Nephron progenitor cell (in vitro differentiated cells): ENCODE data around the gene DUSP16.

Experiments used
- DNase-seq: peaks from one replicate; pipeline ENCODE4 v3.0.0; 2021
- H3K27ac Mint-ChIP-seq: 2 replicates; pipeline ENCODE4 v1.8.0; 2021; ENCODE audit warnings: mild to moderate bottlenecking, moderate library complexity, mixed read lengths
- H3K27me3 Mint-ChIP-seq: 2 replicates; pipeline ENCODE4 v1.8.0; 2021; ENCODE audit warnings: mild to moderate bottlenecking, low read depth, mixed read lengths; ENCODE audit not compliant: poor library complexity
- H3K36me3 Mint-ChIP-seq: 2 replicates; pipeline ENCODE4 v1.8.0; 2021; ENCODE audit warnings: low read depth, mixed read lengths
- H3K4me1 Mint-ChIP-seq: 2 replicates; pipeline ENCODE4 v1.8.0; 2021; ENCODE audit warnings: mixed read lengths
- H3K4me3 Mint-ChIP-seq: 2 replicates; pipeline ENCODE4 v1.8.0; 2021; ENCODE audit warnings: mild to moderate bottlenecking, moderate library complexity, mixed read lengths
- H3K9me3 Mint-ChIP-seq: 2 replicates; pipeline ENCODE4 v1.8.0; 2021; ENCODE audit warnings: mild to moderate bottlenecking, moderate library complexity, mixed read lengths
- TF ChIP-seq, protein P1 (sequence below): fragments of 200-600 bp; sonication (generic); IDR thresholded peaks from 2 replicates; pipeline ENCODE4 v1.5.0; 2021; ENCODE audit warnings: antibody characterized with exemption

The DUSP16 gene

DNA sequence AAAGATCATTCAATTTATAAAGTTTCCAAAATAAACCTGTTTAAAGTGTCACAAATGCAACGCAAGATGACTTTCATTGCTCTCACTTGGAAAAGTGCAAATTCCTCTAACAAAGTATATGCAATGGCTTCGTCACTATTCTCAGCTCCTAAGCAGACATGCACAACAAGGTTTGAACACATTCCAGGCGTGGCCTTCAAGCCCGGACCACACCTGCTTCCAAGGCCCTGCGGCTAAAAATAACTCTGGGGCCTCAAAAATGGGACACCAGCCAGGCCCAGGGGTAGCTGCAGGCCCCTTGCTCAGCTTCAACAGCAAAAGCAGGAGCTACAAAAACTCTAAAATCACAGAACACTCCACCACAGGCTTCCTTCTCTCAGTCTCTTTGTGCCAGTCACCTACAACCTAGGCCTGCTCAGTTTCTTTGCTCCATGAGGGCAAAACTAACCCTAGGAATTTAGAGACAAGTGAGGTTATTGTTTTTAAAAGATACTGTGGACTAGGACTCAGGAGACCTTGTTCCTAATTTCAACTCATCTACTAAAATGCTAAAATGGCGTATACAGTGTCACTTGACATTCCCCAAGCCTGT is 29.3 kb downstream of the DUSP16 start:
- peaks cover 9% of the 10 kb centered on the region for H3K36me3 Mint-ChIP-seq
- H3K4me3 Mint-ChIP-seq: no peak overlapping the region
- no peak for DNase-seq
- H3K4me1 Mint-ChIP-seq: peaks cover 26% of the 10 kb centered on the region
- no peaks in the 10 kb centered on the region for H3K9me3 Mint-ChIP-seq
- H3K27me3 Mint-ChIP-seq: no peaks in the 10 kb centered on the region
- TF ChIP-seq, protein P1, sequence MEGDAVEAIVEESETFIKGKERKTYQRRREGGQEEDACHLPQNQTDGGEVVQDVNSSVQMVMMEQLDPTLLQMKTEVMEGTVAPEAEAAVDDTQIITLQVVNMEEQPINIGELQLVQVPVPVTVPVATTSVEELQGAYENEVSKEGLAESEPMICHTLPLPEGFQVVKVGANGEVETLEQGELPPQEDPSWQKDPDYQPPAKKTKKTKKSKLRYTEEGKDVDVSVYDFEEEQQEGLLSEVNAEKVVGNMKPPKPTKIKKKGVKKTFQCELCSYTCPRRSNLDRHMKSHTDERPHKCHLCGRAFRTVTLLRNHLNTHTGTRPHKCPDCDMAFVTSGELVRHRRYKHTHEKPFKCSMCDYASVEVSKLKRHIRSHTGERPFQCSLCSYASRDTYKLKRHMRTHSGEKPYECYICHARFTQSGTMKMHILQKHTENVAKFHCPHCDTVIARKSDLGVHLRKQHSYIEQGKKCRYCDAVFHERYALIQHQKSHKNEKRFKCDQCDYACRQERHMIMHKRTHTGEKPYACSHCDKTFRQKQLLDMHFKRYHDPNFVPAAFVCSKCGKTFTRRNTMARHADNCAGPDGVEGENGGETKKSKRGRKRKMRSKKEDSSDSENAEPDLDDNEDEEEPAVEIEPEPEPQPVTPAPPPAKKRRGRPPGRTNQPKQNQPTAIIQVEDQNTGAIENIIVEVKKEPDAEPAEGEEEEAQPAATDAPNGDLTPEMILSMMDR: no peak
- no peak overlapping the region for H3K27ac Mint-ChIP-seq

DNA sequence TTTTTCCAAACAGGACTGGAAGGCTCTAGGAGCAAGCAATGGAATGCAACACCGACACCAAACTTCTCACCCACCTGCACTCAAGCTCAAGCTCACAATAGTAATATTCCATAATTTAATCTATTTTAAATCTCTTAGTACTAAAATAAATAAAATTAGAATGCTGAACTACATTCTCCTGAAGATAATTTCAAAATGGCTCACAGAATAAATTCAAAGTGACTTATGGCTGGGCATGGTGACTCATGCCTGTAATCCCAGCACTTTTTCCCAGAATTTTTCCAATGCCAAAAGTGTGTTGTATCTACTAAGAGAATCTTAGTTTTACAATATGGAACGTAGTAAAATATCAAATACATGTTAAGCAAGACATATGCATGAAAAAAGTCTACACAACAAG is 31.5 kb downstream of the DUSP16 start:
- peaks cover 32% of the 10 kb centered on the region for H3K4me1 Mint-ChIP-seq
- no peak overlapping the region for H3K4me3 Mint-ChIP-seq
- no peaks in the 10 kb centered on the region for H3K9me3 Mint-ChIP-seq
- H3K36me3 Mint-ChIP-seq: peaks cover 9% of the 10 kb centered on the region
- no peaks in the 10 kb centered on the region for H3K27me3 Mint-ChIP-seq
- TF ChIP-seq, protein P1: no peak
- no peak overlapping the region for H3K27ac Mint-ChIP-seq
- DNase-seq: no peak

DNA sequence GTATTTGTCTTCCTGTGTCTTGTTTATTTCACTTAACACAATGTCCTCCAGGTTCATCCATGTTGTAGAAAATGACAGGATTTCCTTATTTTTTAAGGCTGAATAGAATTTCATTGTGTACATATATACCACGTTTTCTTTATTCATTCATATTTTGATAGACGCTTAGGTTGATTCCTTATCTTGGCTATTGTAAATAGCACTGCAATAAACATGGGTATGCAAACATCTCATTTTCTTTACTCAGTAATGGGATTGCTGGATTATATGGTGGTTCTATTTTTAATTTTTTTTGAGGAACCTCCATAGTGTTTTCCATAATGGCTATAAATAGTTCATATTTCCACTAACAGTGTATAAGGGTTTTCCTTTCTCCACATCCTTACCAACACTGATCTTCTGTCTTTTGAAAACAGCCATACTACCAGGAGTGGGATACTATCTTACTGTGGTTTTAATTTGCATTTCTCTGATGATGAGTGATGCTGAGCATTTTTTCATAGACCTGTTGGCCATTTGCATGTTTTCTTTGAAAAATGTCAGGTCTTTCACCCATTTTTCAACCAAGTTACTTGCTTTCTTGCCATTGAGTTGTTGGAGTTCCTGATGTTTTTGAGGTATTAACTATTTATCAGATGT is 32.8 kb downstream of the DUSP16 start:
- Mint-ChIP-seq H3K36me3 (peaks cover 9% of the 10 kb centered on the region), H3K9me3 (no peaks in the 10 kb centered on the region), H3K27me3 (no peaks in the 10 kb centered on the region), H3K4me3 (no peak overlapping the region), H3K4me1 (peaks cover 32% of the 10 kb centered on the region), H3K27ac (no peak overlapping the region)
- TF ChIP-seq, protein P1: no peak
- DNase-seq: no peak

DNA sequence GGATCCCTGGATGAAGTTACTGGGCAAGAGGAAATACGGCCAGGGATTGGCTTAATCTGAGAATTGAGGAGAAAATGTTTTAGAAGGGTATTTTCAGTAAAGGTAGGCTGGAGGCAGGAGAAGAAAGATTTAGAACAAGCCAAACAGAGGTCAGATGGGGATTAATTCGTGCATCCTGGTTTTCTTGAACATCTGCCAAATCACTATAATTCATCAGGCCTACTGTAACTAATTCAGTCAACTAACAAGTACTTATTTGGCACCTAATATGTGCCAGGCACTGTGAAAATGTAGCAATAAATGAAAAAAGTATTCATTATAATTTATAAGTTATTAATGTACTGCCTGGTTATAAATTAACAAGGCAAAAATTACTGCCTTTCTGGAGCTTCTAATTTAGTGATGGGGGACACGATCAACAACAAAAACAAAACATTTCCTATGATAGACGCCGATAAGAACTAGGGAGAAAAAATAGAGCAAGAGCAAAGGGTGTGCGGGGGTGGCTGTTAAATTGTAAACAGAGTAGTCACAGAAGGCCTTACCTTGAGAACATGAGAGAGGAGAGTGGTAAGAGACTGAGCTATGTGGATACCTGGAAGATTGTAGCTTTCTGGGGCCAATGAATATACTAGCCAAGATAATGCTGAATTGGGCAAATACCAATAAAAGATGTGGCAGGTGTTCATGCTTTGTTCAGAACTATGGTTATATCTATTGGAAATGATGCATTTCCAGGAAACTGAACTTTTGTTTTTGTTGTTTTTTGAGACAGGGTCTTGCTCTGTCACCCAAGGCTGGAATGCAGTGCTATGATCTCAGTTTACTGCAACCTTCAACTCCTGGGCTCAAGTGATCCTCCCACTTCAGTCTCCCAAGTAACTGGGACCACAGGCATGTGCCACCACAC is 34.0 kb downstream of the DUSP16 start:
- H3K27me3 Mint-ChIP-seq: no peaks in the 10 kb centered on the region

DNA sequence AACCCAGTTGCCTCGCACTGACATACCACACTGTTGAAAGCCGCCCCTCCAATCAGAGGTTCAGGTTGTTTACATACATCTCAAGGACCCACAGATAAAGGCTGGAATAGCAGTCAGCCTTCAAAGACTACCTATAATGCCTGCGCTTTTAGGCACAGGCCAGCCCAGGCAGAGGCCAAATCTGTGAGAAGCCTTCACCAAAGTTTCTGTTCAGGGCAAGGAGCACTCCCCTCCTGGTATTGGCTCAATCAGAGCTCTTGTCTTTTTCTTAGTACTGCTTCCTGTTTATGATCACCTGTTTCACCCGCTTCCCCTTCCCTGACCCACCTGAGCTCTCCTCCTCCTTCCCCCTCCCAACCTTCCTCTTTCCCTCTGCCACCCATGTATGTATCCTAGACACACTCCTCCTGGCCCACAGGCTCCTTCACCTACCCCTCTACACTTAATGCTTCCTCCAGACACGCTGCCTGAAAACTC is 34.8 kb downstream of the DUSP16 start:
- Mint-ChIP-seq H3K36me3 (peaks cover 9% of the 10 kb centered on the region), H3K4me3 (no peak overlapping the region), H3K9me3 (no peaks in the 10 kb centered on the region), H3K27ac (peak overlapping the region; percentile 65), H3K4me1 (peaks cover 18% of the 10 kb centered on the region), H3K27me3 (no peaks in the 10 kb centered on the region)
- no peak for DNase-seq
- TF ChIP-seq, protein P1: no peak

More for the DNA sequence above, 34.0 kb downstream of the DUSP16 start:
- Mint-ChIP-seq H3K4me1 (peaks cover 21% of the 10 kb centered on the region), H3K27ac (peak overlapping the region; percentile 83), H3K9me3 (no peaks in the 10 kb centered on the region), H3K36me3 (peaks cover 9% of the 10 kb centered on the region), H3K4me3 (no peak overlapping the region)
- TF ChIP-seq, protein P1: no peak
- no peak for DNase-seq
